D341Med (cell line): ENCODE measurements around the gene GATA6.

ENCODE experiments used
- DNase-seq: peaks from one replicate; pipeline ENCODE4 v3.0.0; 2012; ENCODE audit warnings: low spot score

The GATA6 gene

GRCh38 chr18:22243513-22243912, 74.1 kb downstream of the GATA6 start:
- no peak for DNase-seq

- no peak for DNase-seq
Observed at GRCh38 chr18:22250026-22250425, 80.6 kb downstream of the GATA6 start.

- no peak for DNase-seq
Observed at GRCh38 chr18:22250591-22250996, 81.2 kb downstream of the GATA6 start.
